HepG2 (cell line): ENCODE measurements around the gene IDUA. TPM values are rescaled to one million over a fixed set of nuclear protein-coding genes. Genes with fewer than 3 reads are reported as not detected.

ENCODE experiments used
- BHLHE40 ChIP-seq: IDR thresholded peaks from 2 replicates; pipeline ENCODE4 v1.6.1; 2011; ENCODE audit warnings: low read length, improper control_type of control experiment
- CREM ChIP-seq, 2 experiments: sonication (generic) in 1 of 2; formaldehyde crosslinking in 1 of 2; IDR thresholded peaks; 2 replicates each; pipeline versions ENCODE4 v1.4.0 to v1.6.1; 2016 to 2020; ENCODE audit warnings: antibody characterized with exemption in 1 of 2, mild to moderate bottlenecking in 1 of 2, missing genetic modification reagents in 1 of 2
- EHMT2 ChIP-seq: fragments of 200-600 bp; sonication (generic); IDR thresholded peaks from 2 replicates; pipeline ENCODE4 v1.7.0; 2017; ENCODE audit warnings: antibody characterized with exemption, low read depth, low read length, borderline replicate concordance
- KDM2A ChIP-seq: sonication (generic); formaldehyde crosslinking; IDR thresholded peaks from 2 replicates; pipeline ENCODE4 v1.4.0; 2020; ENCODE audit warnings: low read depth, missing genetic modification reagents, borderline replicate concordance
- MAZ ChIP-seq, 2 experiments: sonication (generic) in 1 of 2; formaldehyde crosslinking in 1 of 2; IDR thresholded peaks; 2 replicates each; pipeline versions ENCODE4 v1.5.0 to v1.6.1; 2012 to 2020; ENCODE audit warnings: low read depth in 2 of 2, mild to moderate bottlenecking in 2 of 2, borderline replicate concordance in 1 of 2, improper control_type of control experiment in 1 of 2, low read length in 1 of 2, missing genetic modification reagents in 1 of 2, moderate library complexity in 1 of 2
- NAIF1 ChIP-seq: sonication (generic); formaldehyde crosslinking; IDR thresholded peaks from 2 replicates; pipeline ENCODE4 v1.5.0; 2020; ENCODE audit warnings: mild to moderate bottlenecking, missing genetic modification reagents, borderline replicate concordance
- NCOA1 ChIP-seq: sonication (generic); formaldehyde crosslinking; IDR thresholded peaks from 2 replicates; pipeline ENCODE4 v1.9.0; 2021; ENCODE audit warnings: missing genetic modification reagents
- RBFOX2 ChIP-seq: fragments of 200-400 bp; formaldehyde crosslinking; IDR thresholded peaks from 2 replicates; pipeline ENCODE4 v1.6.1; 2017; ENCODE audit warnings: low read depth, mild to moderate bottlenecking, low read length
- SAP130 ChIP-seq: IDR thresholded peaks from 2 replicates; pipeline ENCODE4 v1.6.1; 2016; ENCODE audit warnings: low read depth
- SOX13 ChIP-seq, 3 experiments: fragments of 450-650 bp in 1 of 3; sonication (generic) in 1 of 3; formaldehyde crosslinking in 1 of 3; IDR thresholded peaks in 2 of 3; conservative IDR thresholded peaks in 1 of 3; 2 replicates each; pipeline versions ENCODE4 v1.5.0 to v1.6.1; 2016 to 2020; ENCODE audit warnings: antibody characterized with exemption in 1 of 3, mild to moderate bottlenecking in 1 of 3, missing compliant biosample characterization in 1 of 3, missing genetic modification reagents in 1 of 3, moderate library complexity in 1 of 3
- SRSF1 ChIP-seq: fragments of 200-400 bp; formaldehyde crosslinking; optimal IDR thresholded peaks from 2 replicates; pipeline ENCODE3; 2017; ENCODE audit warnings: mild to moderate bottlenecking, low read depth, low read length, moderate library complexity
- TEAD2 ChIP-seq: sonication (generic); formaldehyde crosslinking; IDR thresholded peaks from 2 replicates; pipeline ENCODE4 v1.9.0; 2021; ENCODE audit warnings: missing genetic modification reagents
- ZBTB38 ChIP-seq: sonication (generic); formaldehyde crosslinking; IDR thresholded peaks from 2 replicates; pipeline ENCODE4 v1.5.1; 2020; ENCODE audit warnings: mild to moderate bottlenecking, missing genetic modification reagents
- ZNF746 ChIP-seq: sonication (generic); formaldehyde crosslinking; IDR thresholded peaks from 2 replicates; pipeline ENCODE4 v1.8.0; 2022; ENCODE audit warnings: mild to moderate bottlenecking, missing genetic modification reagents
- ZNF788 ChIP-seq: sonication (generic); formaldehyde crosslinking; IDR thresholded peaks from 2 replicates; pipeline ENCODE4 v1.5.0; 2020; ENCODE audit warnings: mild to moderate bottlenecking, missing genetic modification reagents, borderline replicate concordance
- polyA plus RNA-seq, 8 experiments: library from polyadenylated mRNA; depleted of rRNA in 3 of 8; stranded (reverse) in 7 of 8; unstranded in 1 of 8; fragments of >200 nt; fragmentation: Illumina TruSeq in 4 of 8; extraction: Trizol in 4 of 8; gene quantifications; 2 replicates each; pipeline versions ENCODE4 v1.2.1 to v1.2.3, GENCODE V29; 2011 to 2016; ENCODE audit warnings: low read depth in 4 of 8, missing spikeins in 1 of 8, mixed read lengths in 1 of 8; ENCODE audit not compliant: insufficient read depth in 1 of 8
- total RNA-seq, 5 experiments: library from RNA; depleted of rRNA; stranded (reverse); fragments of >200 nt; fragmentation: Illumina TruSeq; extraction: Trizol; gene quantifications; 2 replicates each; pipeline ENCODE4 v1.2.3, GENCODE V29; 2016; ENCODE audit warnings: low read depth in 1 of 5
- TF ChIP-seq, protein P1 (sequence below): sonication (generic); formaldehyde crosslinking; IDR thresholded peaks from 2 replicates; pipeline ENCODE4 v1.4.0; 2020; ENCODE audit warnings: missing genetic modification reagents
- TF ChIP-seq, protein P2 (sequence below): sonication (generic); formaldehyde crosslinking; IDR thresholded peaks from 2 replicates; pipeline ENCODE4 v1.4.0; 2020; ENCODE audit warnings: missing genetic modification reagents
- TF ChIP-seq, protein P3 (sequence below): sonication (generic); formaldehyde crosslinking; IDR thresholded peaks from 2 replicates; pipeline ENCODE4 v1.4.0; 2020; ENCODE audit warnings: mild to moderate bottlenecking, missing genetic modification reagents
- TF ChIP-seq, protein P4 (sequence below): sonication (generic); formaldehyde crosslinking; IDR thresholded peaks from 2 replicates; pipeline ENCODE4 v1.8.1; 2022; ENCODE audit warnings: mild to moderate bottlenecking, missing genetic modification reagents
- TF ChIP-seq, protein P5 (sequence below): sonication (generic); formaldehyde crosslinking; IDR thresholded peaks from 2 replicates; pipeline ENCODE4 v1.5.1; 2020; ENCODE audit warnings: mild to moderate bottlenecking, missing genetic modification reagents, moderate library complexity

Gene IDUA
- total and polyA plus RNA-seq, 2 of the 13 experiments (the other 11 are each of a cell fraction or from before 2014, with no cell fraction given) = 0.77 to 1.0 TPM

DNA sequence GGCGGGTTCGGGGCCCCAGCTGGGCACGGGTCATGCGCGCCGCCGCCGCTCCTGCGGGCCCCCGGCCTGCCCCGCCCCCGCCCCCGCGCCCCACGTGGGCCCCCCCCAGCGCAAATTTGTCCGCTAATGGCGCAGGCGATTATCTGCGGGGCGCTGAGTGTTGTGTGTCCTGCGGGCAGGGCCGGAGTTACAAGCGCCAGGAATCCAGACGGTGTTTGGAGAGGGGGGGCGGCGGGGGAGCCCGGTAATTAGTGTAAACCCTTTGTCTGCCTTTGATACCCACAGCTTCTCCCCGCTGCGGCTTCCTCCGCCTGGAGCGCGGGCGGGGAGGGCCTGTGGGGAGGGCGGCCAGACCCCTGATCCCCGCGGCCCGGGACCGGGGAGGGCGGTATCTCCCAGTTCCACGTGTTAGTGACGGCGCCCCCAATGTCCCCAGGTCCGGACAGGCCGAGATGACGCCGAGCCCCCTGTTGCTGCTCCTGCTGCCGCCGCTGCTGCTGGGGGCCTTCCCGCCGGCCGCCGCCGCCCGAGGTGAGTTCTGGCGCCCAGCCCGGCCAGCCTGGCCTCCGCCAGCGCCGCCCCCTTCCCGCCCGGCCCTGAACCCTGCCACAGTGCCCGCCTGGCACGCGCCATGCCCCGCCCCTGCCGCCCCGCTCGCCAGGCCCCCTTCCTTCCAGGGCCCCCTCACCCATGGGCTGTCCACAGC lies 25.3 kb downstream of the IDUA start (continued):
- TF ChIP-seq MAZ (IDR thresholded peaks at IDR 0.05; ENCODE audit: borderline replicate concordance, low read depth, low read length) (no peak), MAZ (CRISPR knock-in tag; IDR thresholded peaks at IDR 0.05; ENCODE audit: low read depth) (no peak), ZNF788 (CRISPR knock-in tag) (no peak), EHMT2 (no peak), ZNF746 (CRISPR knock-in tag) (peak; percentile 36; the same call in 1 of the 2 replicates), BHLHE40 (no peak), SOX13 (IDR thresholded peaks at IDR 0.05) (no peak), SOX13 (CRISPR knock-in tag; conservative IDR thresholded peaks at IDR 0.05 in 1 of 2, IDR thresholded peaks at IDR 0.05 in 1 of 2) (peak in 1 of 2 experiments; percentile 31; a peak in 1 of 4 replicates), NAIF1 (CRISPR knock-in tag) (0 out of 2 replicates have a peak, but pooled peaks have one; percentile 39), ZBTB38 (CRISPR knock-in tag) (peak; percentile 36; the same call in 1 of the 2 replicates), NCOA1 (CRISPR knock-in tag) (no peak), RBFOX2 (peak; percentile 56; the same call in 1 of the 2 replicates), SRSF1 (peak; percentile 52), TEAD2 (CRISPR knock-in tag) (no peak), CREM (IDR thresholded peaks at IDR 0.05) (no peak), CREM (CRISPR knock-in tag; IDR thresholded peaks at IDR 0.05) (no peak), KDM2A (peak; percentile 35; the same call in 1 of the 2 replicates), SAP130 (peak; percentile 47)
- TF ChIP-seq, protein P1, sequence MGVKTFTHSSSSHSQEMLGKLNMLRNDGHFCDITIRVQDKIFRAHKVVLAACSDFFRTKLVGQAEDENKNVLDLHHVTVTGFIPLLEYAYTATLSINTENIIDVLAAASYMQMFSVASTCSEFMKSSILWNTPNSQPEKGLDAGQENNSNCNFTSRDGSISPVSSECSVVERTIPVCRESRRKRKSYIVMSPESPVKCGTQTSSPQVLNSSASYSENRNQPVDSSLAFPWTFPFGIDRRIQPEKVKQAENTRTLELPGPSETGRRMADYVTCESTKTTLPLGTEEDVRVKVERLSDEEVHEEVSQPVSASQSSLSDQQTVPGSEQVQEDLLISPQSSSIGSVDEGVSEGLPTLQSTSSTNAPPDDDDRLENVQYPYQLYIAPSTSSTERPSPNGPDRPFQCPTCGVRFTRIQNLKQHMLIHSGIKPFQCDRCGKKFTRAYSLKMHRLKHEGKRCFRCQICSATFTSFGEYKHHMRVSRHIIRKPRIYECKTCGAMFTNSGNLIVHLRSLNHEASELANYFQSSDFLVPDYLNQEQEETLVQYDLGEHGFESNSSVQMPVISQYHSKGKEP (CRISPR knock-in tag) = no peak
- TF ChIP-seq, protein P2, sequence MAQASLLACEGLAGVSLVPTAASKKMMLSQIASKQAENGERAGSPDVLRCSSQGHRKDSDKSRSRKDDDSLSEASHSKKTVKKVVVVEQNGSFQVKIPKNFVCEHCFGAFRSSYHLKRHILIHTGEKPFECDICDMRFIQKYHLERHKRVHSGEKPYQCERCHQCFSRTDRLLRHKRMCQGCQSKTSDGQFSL (CRISPR knock-in tag) = 0 out of 2 replicates have a peak, but pooled peaks have one; percentile 21
- TF ChIP-seq, protein P3, sequence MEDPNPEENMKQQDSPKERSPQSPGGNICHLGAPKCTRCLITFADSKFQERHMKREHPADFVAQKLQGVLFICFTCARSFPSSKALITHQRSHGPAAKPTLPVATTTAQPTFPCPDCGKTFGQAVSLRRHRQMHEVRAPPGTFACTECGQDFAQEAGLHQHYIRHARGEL (CRISPR knock-in tag) = no peak
- TF ChIP-seq, protein P4, sequence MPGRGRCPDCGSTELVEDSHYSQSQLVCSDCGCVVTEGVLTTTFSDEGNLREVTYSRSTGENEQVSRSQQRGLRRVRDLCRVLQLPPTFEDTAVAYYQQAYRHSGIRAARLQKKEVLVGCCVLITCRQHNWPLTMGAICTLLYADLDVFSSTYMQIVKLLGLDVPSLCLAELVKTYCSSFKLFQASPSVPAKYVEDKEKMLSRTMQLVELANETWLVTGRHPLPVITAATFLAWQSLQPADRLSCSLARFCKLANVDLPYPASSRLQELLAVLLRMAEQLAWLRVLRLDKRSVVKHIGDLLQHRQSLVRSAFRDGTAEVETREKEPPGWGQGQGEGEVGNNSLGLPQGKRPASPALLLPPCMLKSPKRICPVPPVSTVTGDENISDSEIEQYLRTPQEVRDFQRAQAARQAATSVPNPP = no peak
- TF ChIP-seq, protein P5, sequence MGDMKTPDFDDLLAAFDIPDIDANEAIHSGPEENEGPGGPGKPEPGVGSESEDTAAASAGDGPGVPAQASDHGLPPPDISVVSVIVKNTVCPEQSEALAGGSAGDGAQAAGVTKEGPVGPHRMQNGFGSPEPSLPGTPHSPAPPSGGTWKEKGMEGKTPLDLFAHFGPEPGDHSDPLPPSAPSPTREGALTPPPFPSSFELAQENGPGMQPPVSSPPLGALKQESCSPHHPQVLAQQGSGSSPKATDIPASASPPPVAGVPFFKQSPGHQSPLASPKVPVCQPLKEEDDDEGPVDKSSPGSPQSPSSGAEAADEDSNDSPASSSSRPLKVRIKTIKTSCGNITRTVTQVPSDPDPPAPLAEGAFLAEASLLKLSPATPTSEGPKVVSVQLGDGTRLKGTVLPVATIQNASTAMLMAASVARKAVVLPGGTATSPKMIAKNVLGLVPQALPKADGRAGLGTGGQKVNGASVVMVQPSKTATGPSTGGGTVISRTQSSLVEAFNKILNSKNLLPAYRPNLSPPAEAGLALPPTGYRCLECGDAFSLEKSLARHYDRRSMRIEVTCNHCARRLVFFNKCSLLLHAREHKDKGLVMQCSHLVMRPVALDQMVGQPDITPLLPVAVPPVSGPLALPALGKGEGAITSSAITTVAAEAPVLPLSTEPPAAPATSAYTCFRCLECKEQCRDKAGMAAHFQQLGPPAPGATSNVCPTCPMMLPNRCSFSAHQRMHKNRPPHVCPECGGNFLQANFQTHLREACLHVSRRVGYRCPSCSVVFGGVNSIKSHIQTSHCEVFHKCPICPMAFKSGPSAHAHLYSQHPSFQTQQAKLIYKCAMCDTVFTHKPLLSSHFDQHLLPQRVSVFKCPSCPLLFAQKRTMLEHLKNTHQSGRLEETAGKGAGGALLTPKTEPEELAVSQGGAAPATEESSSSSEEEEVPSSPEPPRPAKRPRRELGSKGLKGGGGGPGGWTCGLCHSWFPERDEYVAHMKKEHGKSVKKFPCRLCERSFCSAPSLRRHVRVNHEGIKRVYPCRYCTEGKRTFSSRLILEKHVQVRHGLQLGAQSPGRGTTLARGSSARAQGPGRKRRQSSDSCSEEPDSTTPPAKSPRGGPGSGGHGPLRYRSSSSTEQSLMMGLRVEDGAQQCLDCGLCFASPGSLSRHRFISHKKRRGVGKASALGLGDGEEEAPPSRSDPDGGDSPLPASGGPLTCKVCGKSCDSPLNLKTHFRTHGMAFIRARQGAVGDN (CRISPR knock-in tag) = peak; percentile 49; the same call in 1 of the 2 replicates
